Upper lobe of left lung (tissue), 6 donors: ENCODE results near the gene HLA-C. TPM values are rescaled to one million over a fixed set of nuclear protein-coding genes. Genes with fewer than 3 reads are reported as not detected.

ENCODE experiments used
- ATAC-seq, 2 donors: fragments of 200-7000 bp; cut with Tn5 transposase; one replicate each; pipeline ENCODE4 v1.9.1; 2022; ENCODE audit warnings: mild to moderate bottlenecking in 2 of 2, moderate library complexity in 2 of 2; ENCODE audit not compliant: low FRiP score in 2 of 2
- DNase-seq, 2 donors: peaks; one replicate each; pipeline ENCODE4 v3.0.0-alpha.2; 2019 to 2020
- H3K27ac ChIP-seq, 4 donors: fragments of 200-600 bp; sonication (generic); one replicate each; pipeline ENCODE4 v1.5.1; 2016 to 2019
- H3K27me3 ChIP-seq, 4 donors: fragments of 200-600 bp; sonication (generic); one replicate each; pipeline ENCODE4 v1.5.1; 2017 to 2019
- H3K36me3 ChIP-seq, 4 donors: fragments of 200-600 bp; sonication (generic); one replicate each; pipeline ENCODE4 v1.5.1; 2016 to 2019
- H3K4me1 ChIP-seq, 4 donors: fragments of 200-600 bp; sonication (generic); one replicate each; pipeline ENCODE4 v1.5.1; 2018 to 2019
- H3K4me3 ChIP-seq, 4 donors: fragments of 200-600 bp; sonication (generic); one replicate each; pipeline ENCODE4 v1.5.1; 2017 to 2019; ENCODE audit warnings: mild to moderate bottlenecking in 2 of 4, moderate library complexity in 1 of 4
- H3K9me3 ChIP-seq, 4 donors: fragments of 200-600 bp; sonication (generic); one replicate each; pipeline ENCODE4 v1.5.1; 2018 to 2019
- CTCF ChIP-seq, 6 experiments: fragments of 450-650 bp in 4 of 6; fragments of 200-600 bp in 2 of 6; sonication (generic) in 2 of 6; IDR thresholded peaks; one replicate each; pipeline ENCODE4 v1.5.1; 2016 to 2019; ENCODE audit warnings: antibody characterized with exemption in 6 of 6
- EP300 ChIP-seq, 4 donors: sonication (generic); formaldehyde crosslinking; IDR thresholded peaks; one replicate each; pipeline ENCODE4 v1.5.1; 2017; ENCODE audit warnings: antibody characterized with exemption in 4 of 4, control low read depth in 2 of 4
- POLR2A ChIP-seq, 4 donors: fragments of 450-650 bp; IDR thresholded peaks; one replicate each; pipeline ENCODE4 v1.5.1; 2016 to 2017; ENCODE audit warnings: antibody characterized with exemption in 4 of 4, mild to moderate bottlenecking in 2 of 4
- POLR2AphosphoS5 ChIP-seq, 2 donors: sonication (generic); formaldehyde crosslinking; IDR thresholded peaks; one replicate each; pipeline ENCODE4 v1.5.1; 2017; ENCODE audit warnings: antibody characterized with exemption in 2 of 2
- WGBS, 2 donors: methylation state at CpG; one replicate each; pipeline ENCODE4 v1.1.5; 2017 to 2018; 5-methylcytosine and 5-hydroxymethylcytosine counted together
- total RNA-seq, 6 donors: library from RNA; depleted of rRNA in 4 of 6; stranded (reverse); fragments of >200 nt in 4 of 6; gene quantifications; one replicate each; pipeline versions ENCODE4 v1.1.0 to v1.2.1, GENCODE V29; 2016 to 2021
- donor health status: DM: no; HTN: no; CAD: no; lungs with moderate emphysema.
- donor health status: DM: no; HTN: yes; CAD: no; lungs with severe emphysema.

The HLA-C gene
- total RNA-seq, 6 donors from 2014 or later = 752 to 1,434 (median 1,132) TPM

- peaks cover 0 to 5% (median 0%) of the 10 kb centered on the region in 4 donors for H3K27me3 ChIP-seq
- peak overlapping the region in 1 of 4 donors; percentile 16 for H3K27ac ChIP-seq
- no peaks in the 10 kb centered on the region for H3K36me3 ChIP-seq
- 54 to 100% methylated on average over 1 to 5 of the region's 11 CpGs for WGBS, 2 donors
- ATAC-seq = no peak
- DNase-seq = no peak
- TF ChIP-seq POLR2A (IDR thresholded peaks at IDR 0.05) (no peak), POLR2AphosphoS5 (IDR thresholded peaks at IDR 0.05) (no peak), CTCF (IDR thresholded peaks at IDR 0.05) (no peak), EP300 (IDR thresholded peaks at IDR 0.05) (no peak)
- H3K9me3 ChIP-seq = no peaks in the 10 kb centered on the region
- H3K4me1 ChIP-seq = peaks cover 0 to 9% (median 4%) of the 10 kb centered on the region in 4 donors
- H3K4me3 ChIP-seq = peak overlapping the region in 3 of 4 donors; percentile 41 to 59 (median 47)
Observed at GRCh38 chr6:31308845-31309175, 36.9 kb upstream of the HLA-C start.

GRCh38 chr6:31308050-31308844 lies 36.4 kb upstream of the HLA-C start:
- ATAC-seq (peak; percentile 81 to 94), DNase-seq (peak; percentile 83 to 91)
- TF ChIP-seq POLR2AphosphoS5 (IDR thresholded peaks at IDR 0.05) (peak in 1 of 2 donors; percentile 6), CTCF (IDR thresholded peaks at IDR 0.05) (no peak)
- peaks cover 0 to 5% (median 0%) of the 10 kb centered on the region in 4 donors for H3K27me3 ChIP-seq
- H3K9me3 ChIP-seq = no peaks in the 10 kb centered on the region
- 38% methylated on average over 4 of the region's 57 CpGs; no CpG with 5 or more reads in 1 of the 2 donors for WGBS, 2 donors
- no peaks in the 10 kb centered on the region for H3K36me3 ChIP-seq
- peak overlapping the region in 3 of 4 donors; percentile 16 to 48 (median 38) for H3K27ac ChIP-seq
- H3K4me3 ChIP-seq = peak overlapping the region; percentile 38 to 59 (median 44)
- H3K4me1 ChIP-seq = peaks cover 0 to 9% (median 4%) of the 10 kb centered on the region in 4 donors

- no peak overlapping the region for H3K27ac ChIP-seq
- H3K4me1 ChIP-seq = peaks cover 0 to 9% (median 4%) of the 10 kb centered on the region in 4 donors
- 68 to 77% methylated on average over 7 to 13 of the region's 14 CpGs for WGBS, 2 donors
- no peaks in the 10 kb centered on the region for H3K36me3 ChIP-seq
- ATAC-seq = no peak
- peaks cover 0 to 5% (median 0%) of the 10 kb centered on the region in 4 donors for H3K27me3 ChIP-seq
- H3K9me3 ChIP-seq = no peaks in the 10 kb centered on the region
- H3K4me3 ChIP-seq = peak overlapping the region in 3 of 4 donors; percentile 41 to 59 (median 47)
- TF ChIP-seq CTCF (IDR thresholded peaks at IDR 0.05) = no peak
- TF ChIP-seq EP300 (IDR thresholded peaks at IDR 0.05) = no peak
- TF ChIP-seq POLR2AphosphoS5 (IDR thresholded peaks at IDR 0.05) = no peak
- TF ChIP-seq POLR2A (IDR thresholded peaks at IDR 0.05) = no peak
- DNase-seq = no peak
Observed at GRCh38 chr6:31307669-31308049, 35.8 kb upstream of the HLA-C start.

- Histone ChIP-seq H3K27ac (no peak overlapping the region), H3K36me3 (no peaks in the 10 kb centered on the region), H3K27me3 (peaks cover 0 to 5% (median 0%) of the 10 kb centered on the region in 4 donors), H3K9me3 (no peaks in the 10 kb centered on the region), H3K4me1 (peaks cover 0 to 9% (median 4%) of the 10 kb centered on the region in 4 donors), H3K4me3 (no peak overlapping the region)
- WGBS, 2 donors = 87 to 90% methylated on average over 2 to 4 of the region's 4 CpGs
- ATAC-seq (no peak), DNase-seq (no peak)
- no peak for TF ChIP-seq POLR2AphosphoS5 (IDR thresholded peaks at IDR 0.05)
- TF ChIP-seq POLR2A (IDR thresholded peaks at IDR 0.05) = no peak
- TF ChIP-seq EP300 (IDR thresholded peaks at IDR 0.05) = no peak
- TF ChIP-seq CTCF (IDR thresholded peaks at IDR 0.05) = no peak
Observed at GRCh38 chr6:31305703-31306219, 33.9 kb upstream of the HLA-C start.
